ENCODE measurements around the gene EMC9. TPM values are rescaled to one million over a fixed set of nuclear protein-coding genes. Genes with fewer than 3 reads are reported as not detected.
"Not testable (repeated sequence)": the region's sequence is repeated elsewhere in the genome, so short reads cannot be mapped to it uniquely, and the experiment has no call there.

The EMC9 gene
- total and polyA plus RNA-seq, 4 donors = 4.6 to 29.4 (median 20.0) TPM

DNA sequence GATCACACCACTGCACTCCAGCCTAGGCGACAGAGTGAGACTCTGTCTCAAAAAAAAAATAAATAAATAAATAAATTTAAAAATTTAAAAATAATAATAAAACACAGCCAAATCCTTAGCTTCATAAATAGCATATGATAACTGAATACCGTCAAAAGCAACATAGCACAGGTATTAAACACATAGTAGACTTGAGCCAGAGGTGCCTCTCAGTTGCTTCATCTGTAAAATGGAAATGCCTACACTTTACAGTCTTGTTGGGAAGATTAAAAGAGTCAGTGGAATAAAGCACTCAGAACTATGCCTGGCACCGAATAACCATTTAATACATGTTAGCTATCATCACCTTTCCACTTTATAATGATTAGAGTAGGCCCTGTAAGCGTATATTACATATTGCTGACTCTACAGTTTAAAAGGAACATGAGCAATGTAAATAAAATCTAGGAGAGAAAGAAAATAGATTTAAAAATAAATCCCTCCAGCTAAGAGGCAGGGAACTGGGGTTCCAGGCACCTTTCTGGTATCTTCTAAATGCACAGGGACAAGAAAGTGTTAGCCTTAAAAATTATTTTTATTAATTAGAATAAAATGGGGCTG lies 34.6 kb downstream of the EMC9 start:
- H3K36me3 ChIP-seq (ENCODE audit: control insufficient read depth in 4 of 4, insufficient read depth in 4 of 4, low read length in 4 of 4) = peaks cover 0 to 12% (median 3%) of the 10 kb centered on the region in 4 donors
- 93 to 95% methylated on average over 4 of the region's 4 CpGs for WGBS, 2 donors
- DNase-seq (no peak), ATAC-seq (ENCODE audit: insufficient read depth, low FRiP score) (no peak)
- peaks cover 0 to 5% (median 0%) of the 10 kb centered on the region in 5 donors for H3K4me1 ChIP-seq (ENCODE audit: control insufficient read depth in 5 of 5, insufficient read depth in 5 of 5, low read length in 5 of 5)
- H3K9ac ChIP-seq (ENCODE audit: insufficient read depth in 1 of 2, low read length in 2 of 2) = no peak overlapping the region
- TF ChIP-seq, protein P1, sequence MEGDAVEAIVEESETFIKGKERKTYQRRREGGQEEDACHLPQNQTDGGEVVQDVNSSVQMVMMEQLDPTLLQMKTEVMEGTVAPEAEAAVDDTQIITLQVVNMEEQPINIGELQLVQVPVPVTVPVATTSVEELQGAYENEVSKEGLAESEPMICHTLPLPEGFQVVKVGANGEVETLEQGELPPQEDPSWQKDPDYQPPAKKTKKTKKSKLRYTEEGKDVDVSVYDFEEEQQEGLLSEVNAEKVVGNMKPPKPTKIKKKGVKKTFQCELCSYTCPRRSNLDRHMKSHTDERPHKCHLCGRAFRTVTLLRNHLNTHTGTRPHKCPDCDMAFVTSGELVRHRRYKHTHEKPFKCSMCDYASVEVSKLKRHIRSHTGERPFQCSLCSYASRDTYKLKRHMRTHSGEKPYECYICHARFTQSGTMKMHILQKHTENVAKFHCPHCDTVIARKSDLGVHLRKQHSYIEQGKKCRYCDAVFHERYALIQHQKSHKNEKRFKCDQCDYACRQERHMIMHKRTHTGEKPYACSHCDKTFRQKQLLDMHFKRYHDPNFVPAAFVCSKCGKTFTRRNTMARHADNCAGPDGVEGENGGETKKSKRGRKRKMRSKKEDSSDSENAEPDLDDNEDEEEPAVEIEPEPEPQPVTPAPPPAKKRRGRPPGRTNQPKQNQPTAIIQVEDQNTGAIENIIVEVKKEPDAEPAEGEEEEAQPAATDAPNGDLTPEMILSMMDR (IDR thresholded peaks at IDR 0.05; ENCODE audit: control extremely low read depth, extremely low read depth) = no peak
- no peaks in the 10 kb centered on the region for H3K27me3 ChIP-seq (ENCODE audit: control insufficient read depth in 3 of 3, insufficient read depth in 3 of 3, low read length in 2 of 3)
- H3K9me3 ChIP-seq (ENCODE audit: control insufficient read depth in 4 of 4, insufficient read depth in 3 of 4, low read length in 3 of 4) = no peaks in the 10 kb centered on the region
- H3K27ac ChIP-seq (ENCODE audit: low read depth in 1 of 2, low read length in 1 of 2) = no peak overlapping the region
- H3K4me3 ChIP-seq = no peak overlapping the region

DNA sequence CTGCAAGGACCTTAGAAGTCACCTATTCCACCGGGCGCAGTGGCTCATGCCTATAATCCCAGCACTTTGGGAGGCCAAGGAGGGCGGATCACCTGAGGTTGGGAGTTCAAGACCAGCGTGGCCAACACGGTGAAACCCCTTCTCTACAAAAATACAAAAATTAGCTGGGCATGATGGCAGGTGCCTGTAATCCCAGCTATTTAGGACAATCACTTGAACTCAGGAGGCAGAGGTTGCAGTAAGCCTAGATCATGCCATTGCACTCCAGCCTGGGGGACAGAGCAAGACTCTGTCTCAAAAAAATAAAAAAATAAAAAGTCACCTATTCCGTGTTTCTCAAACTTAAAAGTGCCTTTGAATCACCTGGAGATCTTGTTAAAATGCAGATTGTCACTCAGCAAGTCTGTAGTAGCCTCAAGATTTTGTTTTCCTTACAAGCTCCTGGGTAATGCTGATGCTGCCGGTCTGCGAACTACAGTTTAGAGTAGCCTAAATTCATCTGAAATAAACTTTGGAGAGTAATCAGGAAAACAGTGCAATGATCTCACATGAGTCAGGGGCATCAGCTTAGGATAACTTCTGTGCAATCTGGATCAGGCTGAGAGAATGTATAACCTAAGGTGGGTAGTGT lies 35.7 kb downstream of the EMC9 start:
- 93 to 95% methylated on average over 8 of the region's 8 CpGs for WGBS, 2 donors
- H3K9ac ChIP-seq (ENCODE audit: insufficient read depth in 1 of 2, low read length in 2 of 2); H3K4me1 ChIP-seq (ENCODE audit: control insufficient read depth in 5 of 5, insufficient read depth in 5 of 5, low read length in 5 of 5); H3K9me3 ChIP-seq (ENCODE audit: control insufficient read depth in 4 of 4, insufficient read depth in 3 of 4, low read length in 3 of 4); DNase-seq; H3K27me3 ChIP-seq (ENCODE audit: control insufficient read depth in 3 of 3, insufficient read depth in 3 of 3, low read length in 2 of 3); H3K27ac ChIP-seq (ENCODE audit: low read depth in 1 of 2, low read length in 1 of 2); ATAC-seq (ENCODE audit: insufficient read depth, low FRiP score); H3K4me3 ChIP-seq: not testable (repeated sequence)
- H3K36me3 ChIP-seq (ENCODE audit: control insufficient read depth in 4 of 4, insufficient read depth in 4 of 4, low read length in 4 of 4) = peaks cover 0 to 17% (median 3%) of the 10 kb centered on the region in 4 donors

DNA sequence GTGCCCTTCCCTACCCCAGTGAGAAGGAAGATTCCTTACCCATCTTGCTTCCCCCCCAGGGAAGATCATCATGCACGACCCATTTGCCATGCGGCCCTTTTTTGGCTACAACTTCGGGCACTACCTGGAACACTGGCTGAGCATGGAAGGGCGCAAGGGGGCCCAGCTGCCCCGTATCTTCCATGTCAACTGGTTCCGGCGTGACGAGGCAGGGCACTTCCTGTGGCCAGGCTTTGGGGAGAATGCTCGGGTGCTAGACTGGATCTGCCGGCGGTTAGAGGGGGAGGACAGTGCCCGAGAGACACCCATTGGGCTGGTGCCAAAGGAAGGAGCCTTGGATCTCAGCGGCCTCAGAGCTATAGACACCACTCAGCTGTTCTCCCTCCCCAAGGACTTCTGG lies 37.9 kb downstream of the EMC9 start:
- 94 to 95% methylated on average over 13 of the region's 13 CpGs for WGBS, 2 donors
- ATAC-seq (ENCODE audit: insufficient read depth, low FRiP score) (no peak), DNase-seq (no peak)
- TF ChIP-seq, protein P1 (IDR thresholded peaks at IDR 0.05; ENCODE audit: control extremely low read depth, extremely low read depth) = no peak
- Histone ChIP-seq H3K27me3 (ENCODE audit: control insufficient read depth in 3 of 3, insufficient read depth in 3 of 3, low read length in 2 of 3) (no peaks in the 10 kb centered on the region), H3K27ac (ENCODE audit: low read depth in 1 of 2, low read length in 1 of 2) (no peak overlapping the region), H3K4me3 (no peak overlapping the region), H3K9ac (ENCODE audit: insufficient read depth in 1 of 2, low read length in 2 of 2) (no peak overlapping the region), H3K36me3 (ENCODE audit: control insufficient read depth in 4 of 4, insufficient read depth in 4 of 4, low read length in 4 of 4) (peaks cover 0 to 32% (median 6%) of the 10 kb centered on the region in 4 donors), H3K9me3 (ENCODE audit: control insufficient read depth in 4 of 4, insufficient read depth in 3 of 4, low read length in 3 of 4) (no peaks in the 10 kb centered on the region), H3K4me1 (ENCODE audit: control insufficient read depth in 5 of 5, insufficient read depth in 5 of 5, low read length in 5 of 5) (peaks cover 0 to 2% (median 0%) of the 10 kb centered on the region in 5 donors)

DNA sequence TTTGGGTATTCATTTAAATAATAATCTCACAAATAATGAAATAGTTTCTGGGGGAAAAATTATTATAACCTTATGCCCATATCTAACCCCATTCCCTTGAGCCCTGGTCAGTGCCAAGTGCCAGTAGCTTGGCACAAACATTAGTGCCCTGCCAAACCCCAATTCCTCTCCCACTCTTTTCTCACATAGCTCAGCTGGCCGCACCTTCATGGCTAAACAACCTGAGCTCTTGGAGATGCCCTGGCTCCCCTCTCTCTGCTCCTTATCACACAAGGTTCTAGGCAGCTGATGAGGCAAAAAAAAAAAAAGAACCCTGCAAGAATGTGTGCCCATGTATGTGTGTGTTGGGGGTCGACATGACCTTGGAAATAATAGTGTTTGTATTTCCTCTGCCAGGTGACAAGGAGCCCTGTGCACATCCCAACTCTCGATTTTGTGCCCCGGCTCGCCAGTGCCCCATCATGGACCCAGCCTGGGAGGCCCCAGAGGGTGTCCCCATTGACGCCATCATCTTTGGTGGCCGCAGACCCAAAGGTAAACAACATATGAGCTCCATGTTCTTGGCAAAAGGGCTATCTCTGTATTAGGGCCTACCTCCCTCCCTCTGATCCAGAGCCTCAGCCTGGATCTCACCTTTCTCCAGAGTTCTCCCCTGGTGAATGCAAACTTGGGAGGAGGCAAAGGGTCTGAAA lies 38.9 kb downstream of the EMC9 start:
- Histone ChIP-seq H3K36me3 (ENCODE audit: control insufficient read depth in 4 of 4, insufficient read depth in 4 of 4, low read length in 4 of 4) (peaks cover 0 to 36% (median 6%) of the 10 kb centered on the region in 4 donors), H3K9me3 (ENCODE audit: control insufficient read depth in 4 of 4, insufficient read depth in 3 of 4, low read length in 3 of 4) (no peaks in the 10 kb centered on the region), H3K27ac (ENCODE audit: low read depth in 1 of 2, low read length in 1 of 2) (no peak overlapping the region), H3K4me3 (no peak overlapping the region), H3K4me1 (ENCODE audit: control insufficient read depth in 5 of 5, insufficient read depth in 5 of 5, low read length in 5 of 5) (peaks cover 0 to 2% (median 0%) of the 10 kb centered on the region in 5 donors), H3K9ac (ENCODE audit: insufficient read depth in 1 of 2, low read length in 2 of 2) (no peak overlapping the region), H3K27me3 (ENCODE audit: control insufficient read depth in 3 of 3, insufficient read depth in 3 of 3, low read length in 2 of 3) (no peaks in the 10 kb centered on the region)
- 92 to 96% methylated on average over 7 of the region's 7 CpGs for WGBS, 2 donors
- TF ChIP-seq, protein P1 (IDR thresholded peaks at IDR 0.05; ENCODE audit: control extremely low read depth, extremely low read depth) = no peak
- no peak for ATAC-seq (ENCODE audit: insufficient read depth, low FRiP score)
- no peak for DNase-seq
